HG03097 (cell line): ENCODE data around the gene MTA1.

Experiments
- ATAC-seq: cut with Tn5 transposase; IDR thresholded peaks from one replicate; pipeline ENCODE4 v1.9.1; 2021; ENCODE audit not compliant: unreplicated experiment, low FRiP score

Gene MTA1

DNA sequence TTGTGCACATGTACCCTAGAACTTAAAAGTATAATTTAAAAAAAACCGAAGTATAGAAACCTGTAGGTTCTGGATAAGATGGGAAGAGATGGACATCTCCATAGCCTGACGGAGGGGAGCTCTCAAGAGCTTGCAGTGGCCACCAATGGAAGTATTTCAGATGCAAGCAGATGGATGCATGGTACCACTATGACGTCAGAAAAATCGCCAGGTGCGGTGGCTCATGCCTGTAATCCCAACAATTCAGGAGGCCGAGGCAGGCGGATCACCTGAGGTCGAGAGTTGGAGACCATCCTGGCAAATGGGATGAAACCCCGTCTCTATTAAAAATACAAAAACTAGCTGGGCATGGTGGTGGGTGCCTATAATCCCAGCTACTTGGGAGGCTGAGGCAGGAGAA lies 17.9 kb upstream of the MTA1 start:
- no peak for ATAC-seq

DNA sequence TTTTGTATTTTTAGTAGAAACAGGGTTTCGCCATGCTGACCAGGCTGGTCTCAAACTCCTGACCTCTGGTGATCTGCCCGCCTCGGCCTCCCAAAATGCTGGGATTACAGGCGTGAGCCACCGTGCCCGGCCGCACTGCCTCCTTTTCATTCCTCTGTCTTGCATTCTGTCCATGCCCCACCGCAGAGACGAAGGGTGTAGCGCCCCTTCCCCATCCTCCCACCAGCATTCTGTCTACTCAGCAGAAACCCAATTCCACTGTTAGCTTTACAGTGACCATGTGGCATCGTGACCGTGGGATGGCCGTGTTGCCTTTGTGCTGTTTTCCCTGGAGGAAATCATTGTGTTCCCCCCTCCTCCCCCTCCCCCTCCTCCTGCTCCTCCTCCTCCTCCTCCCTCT lies 11.0 kb upstream of the MTA1 start:
- no peak for ATAC-seq

DNA sequence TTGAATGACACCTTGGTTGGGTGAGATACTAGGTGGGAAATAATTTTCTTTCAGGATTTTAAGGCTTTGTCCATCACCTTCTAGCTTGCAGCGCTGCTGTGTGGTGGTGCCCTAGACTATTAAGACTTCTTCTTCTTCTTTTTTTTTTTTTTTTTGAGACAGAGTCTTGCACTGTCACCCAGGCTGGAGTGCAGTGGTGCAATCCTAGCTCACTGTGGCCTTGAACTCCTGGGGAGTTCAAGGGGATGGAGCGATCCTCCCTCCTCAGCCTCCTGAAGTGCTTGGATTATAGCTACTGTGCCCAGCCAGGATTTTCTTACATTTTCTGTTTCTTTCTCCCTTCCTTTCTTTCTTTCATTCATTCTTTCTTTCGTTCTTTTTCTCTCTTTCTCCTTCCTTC lies 10.3 kb upstream of the MTA1 start:
- ATAC-seq: no peak

DNA sequence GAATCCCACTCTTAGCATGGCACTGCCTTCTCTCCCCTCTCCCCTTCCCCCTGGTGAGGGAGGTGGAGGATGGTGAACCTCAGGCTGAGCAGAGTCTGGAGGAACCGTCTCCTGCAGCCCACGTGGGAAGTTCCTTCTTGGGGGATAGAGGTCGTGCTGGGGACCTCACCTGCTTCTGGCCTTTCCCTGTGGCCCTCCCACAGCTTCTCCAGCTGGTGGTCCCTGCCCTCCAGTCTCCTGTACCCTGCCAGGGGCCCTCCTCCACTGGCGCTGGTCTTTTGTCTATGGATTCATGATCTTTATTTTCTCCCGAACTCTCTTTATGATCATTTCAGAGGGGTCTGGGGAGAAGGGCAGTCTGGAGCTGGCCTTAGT lies 9.0 kb upstream of the MTA1 start:
- ATAC-seq: no peak

DNA sequence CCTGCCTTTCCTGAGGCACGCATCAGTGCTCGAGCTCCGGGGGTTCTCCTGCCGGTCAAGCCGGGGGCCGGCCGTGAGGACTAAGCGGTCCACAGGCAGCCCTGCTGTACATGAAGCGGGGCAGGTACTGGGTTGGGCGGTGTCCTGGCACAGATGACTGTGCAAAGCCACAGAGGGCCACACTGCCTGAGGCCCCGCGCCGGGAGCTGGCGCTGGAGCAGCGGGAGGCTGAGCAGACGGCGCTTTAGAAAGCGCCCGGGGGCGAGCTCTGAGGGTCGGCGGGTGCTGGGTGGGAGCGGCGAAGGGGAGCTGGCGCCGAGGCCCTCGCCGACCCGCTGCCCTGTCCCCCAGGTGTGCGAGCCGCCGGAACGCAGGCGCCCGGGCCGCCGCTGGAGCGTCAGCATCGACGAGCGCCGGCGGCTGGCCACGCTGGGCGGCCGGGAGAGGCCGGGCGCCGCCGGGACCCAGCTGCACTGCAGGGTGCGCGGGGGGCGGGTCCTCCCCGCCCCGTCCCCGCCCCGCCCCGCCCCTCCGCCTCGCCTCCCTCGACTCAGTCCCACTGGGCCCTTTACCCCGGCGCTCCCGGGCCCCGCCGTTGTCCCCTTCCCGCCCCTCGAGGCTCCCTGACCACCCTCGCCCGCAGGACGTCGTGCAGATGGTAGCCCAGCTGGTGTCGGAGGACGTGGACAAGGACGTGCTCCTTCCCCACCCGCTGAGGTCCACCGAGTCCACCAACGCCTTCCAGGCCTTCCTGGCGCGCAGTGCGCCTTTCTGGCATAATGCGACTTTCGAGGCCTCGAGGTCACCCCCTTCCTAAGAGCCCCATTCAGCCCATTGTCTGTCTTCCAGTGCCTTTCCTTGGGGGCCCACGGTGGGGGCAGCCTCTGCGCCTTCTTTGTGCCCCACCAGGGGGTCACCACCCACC lies 8.3 kb upstream of the MTA1 start:
- ATAC-seq: no peak

DNA sequence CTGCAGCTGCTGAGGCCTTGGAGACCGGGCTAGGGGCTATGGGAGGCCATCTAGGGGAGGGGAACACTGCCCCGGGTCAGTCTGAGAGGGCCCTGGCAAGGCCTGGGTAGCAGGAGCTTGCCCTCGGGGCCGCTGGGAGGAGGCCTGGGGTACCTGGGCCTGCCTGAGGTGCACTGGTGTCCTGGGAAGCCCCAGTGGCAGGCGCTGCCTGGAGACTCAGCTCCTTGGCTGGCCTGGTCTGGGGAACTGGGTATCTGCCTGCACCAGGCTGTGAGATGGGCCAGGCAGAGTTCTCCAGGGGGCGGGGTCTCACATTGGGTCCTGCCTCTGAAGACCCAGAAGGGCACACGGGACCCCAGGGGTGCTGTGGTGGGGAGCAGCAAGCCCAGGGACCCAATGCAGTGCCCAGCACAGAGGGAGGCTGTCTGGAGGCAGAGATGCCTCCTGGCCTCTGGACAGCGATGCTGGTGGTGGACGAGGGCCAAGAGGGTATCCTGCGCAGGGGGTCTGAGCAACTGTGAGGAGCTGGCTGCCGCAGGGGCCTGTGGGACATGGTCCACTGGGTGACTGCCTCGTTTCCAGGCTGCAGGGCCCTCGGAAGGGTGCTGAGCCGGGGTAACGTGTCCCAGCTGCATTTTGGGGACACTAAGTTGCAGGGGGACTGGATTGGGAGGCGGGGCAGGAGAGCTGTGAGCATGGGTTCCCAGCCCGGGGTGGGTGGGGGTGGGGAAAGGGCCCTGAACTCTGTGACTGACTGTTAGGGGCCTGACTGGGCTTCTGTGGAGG lies 7.4 kb upstream of the MTA1 start:
- no peak for ATAC-seq

DNA sequence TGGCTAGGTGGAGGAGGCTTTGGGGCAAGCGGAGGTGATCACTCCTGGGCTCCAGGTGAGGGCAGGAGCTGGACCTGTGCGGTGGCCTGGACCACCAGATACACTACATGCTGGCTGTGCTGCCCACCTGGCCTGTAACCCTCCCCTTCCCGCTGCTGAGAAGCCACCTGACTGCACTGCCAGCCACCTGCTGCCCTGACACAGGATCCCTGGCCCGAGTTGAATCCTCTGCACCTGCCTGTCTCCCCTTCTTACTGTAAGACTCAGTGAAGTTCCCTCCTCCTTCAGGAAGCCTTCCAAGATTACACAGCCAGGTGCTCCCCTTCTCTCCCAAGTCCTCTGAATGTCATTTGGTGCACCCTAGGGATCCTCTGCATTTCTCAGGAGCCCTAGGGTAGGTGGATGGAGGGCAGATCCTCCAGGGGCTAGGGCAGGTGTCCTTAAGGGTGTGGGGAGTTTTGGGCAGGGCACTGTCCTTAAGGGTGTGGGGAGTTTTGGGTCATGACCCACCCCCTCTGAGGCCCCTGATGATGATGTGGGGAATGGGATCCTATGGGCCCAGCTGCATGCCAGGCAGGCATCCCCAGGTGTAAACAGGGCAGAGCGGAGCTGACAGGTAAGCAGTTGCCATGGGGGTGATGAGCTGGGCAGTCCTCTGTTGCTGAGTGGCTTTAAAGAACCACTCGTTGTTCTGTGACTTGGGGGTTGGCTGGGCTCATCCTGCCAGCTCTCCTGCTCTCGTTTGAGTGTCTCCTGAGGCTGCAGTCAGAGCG lies 6.7 kb upstream of the MTA1 start:
- no peak for ATAC-seq

DNA sequence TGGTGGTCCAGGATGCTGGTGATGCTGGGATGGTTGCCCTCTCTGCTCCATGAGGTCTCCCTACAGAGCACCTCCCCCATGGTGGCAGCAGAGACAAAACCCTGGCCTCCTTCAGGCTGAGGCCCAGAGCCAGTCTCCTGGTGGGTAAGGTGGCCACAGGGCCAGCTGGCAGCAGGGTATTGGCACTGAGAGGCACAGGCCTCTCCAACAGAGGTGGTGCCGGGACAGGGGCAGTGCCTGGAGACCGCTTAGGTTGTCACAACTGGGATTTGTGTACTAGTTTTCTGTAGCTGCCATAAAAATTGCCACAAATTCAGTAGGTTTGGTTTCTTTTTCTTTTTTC lies 6.1 kb upstream of the MTA1 start:
- ATAC-seq: no peak

DNA sequence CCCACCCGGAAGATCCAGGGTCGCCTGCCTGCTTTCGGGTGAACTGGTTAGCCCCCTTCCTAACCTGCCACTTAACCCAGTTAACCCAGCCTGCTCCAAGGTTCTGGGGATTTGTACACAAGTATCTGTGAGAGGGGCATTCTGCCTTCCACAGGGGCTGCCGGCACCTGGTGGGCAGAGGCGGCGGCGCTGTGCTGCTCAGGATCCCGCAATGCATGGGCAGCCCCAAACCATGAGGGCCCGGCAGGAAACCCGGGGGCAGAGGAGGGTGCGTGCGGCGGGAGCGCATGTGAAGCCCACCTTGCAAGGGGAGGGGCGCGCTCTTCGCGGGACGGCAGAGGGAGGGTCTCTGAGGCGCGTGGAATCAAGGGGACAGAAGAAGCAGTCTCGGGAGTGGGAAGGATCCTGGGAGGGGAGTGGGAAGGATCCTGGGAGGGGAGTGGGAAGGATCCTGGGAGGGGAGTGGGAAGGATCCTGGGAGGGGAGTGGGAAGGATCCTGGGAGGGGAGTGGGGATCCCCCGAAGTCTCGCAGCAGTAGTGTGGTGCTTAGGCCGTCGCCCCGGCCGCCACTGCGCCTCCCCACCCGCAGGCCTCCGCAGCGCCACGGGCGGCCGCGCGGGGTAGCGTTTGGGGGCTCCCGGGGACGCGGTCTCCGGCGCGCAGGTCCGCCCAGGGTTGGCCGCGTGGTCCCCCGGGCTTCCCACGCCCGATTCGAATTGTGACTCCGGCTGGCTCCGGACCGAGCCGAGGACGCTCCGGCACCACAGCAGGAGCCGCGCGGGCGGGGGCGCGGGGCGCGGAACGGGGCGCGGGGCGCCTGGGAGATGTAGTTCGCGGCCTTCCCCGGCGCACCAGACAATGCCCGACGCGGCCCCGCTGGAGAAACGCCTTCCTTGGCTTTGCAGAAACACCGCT lies 4.9 kb upstream of the MTA1 start:
- no peak for ATAC-seq

DNA sequence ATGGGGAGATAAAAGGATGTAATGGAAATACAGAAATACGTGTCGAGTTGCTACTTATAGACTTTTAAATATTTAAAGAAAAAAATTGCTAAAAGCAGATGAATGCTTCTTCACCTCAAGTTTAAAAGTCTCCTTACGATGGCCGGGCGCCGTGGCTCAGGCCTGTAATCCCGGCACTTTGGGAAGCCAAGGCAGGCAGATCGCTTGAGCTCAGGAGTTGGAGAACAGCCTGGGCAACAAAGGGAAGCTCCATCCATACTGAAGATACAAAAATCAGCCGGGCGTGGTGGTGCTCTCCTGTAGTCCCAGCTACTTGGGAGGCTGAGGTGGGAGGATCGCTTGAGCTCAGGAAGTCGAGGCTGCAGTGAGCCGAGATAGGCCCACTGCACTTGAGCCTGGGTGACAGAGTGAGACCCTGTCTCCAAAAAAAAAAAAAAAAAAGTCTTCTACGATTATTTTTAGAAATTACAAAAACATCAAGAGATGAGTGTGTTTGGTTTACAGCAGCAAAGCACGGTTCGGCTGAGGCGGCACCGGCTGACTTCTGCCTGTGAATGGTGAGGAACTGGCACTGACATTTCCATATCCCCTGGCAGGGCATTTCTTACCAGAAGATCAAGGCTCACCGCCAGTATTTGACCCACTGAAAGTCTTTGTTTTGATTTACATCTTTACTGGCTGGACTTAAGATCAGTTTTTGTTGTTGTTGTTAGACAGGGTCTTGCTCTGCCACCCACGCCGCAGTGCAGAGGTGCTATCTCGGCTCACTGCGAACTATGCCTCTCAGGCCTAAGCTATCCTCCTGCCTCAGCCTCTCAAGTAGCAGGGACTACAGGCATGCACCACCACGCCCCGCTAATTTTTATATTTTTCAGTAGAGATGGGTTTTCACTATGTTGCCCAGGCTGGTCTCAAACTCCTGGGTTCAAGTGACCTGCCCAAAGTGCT lies 3.9 kb upstream of the MTA1 start:
- ATAC-seq: no peak

DNA sequence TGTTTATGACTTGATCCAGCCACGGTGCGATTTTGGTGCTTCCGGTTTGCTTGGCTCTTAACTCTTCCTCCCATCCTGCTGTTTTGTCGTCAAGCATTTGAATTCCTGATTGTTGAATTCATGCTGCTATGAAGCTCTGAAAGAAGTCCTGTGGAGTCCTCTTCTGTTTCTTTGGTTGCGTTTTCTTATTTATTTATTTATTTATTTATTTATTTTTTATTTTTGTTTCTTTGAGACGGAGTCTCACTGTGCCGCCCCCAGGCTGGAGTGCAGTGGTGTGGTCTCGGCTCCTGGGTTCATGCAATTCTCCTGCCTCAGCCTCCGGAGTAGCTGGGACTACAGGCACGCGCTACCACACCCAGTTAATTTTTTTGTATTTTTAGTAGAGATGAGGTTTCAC lies 3.0 kb upstream of the MTA1 start:
- no peak for ATAC-seq

DNA sequence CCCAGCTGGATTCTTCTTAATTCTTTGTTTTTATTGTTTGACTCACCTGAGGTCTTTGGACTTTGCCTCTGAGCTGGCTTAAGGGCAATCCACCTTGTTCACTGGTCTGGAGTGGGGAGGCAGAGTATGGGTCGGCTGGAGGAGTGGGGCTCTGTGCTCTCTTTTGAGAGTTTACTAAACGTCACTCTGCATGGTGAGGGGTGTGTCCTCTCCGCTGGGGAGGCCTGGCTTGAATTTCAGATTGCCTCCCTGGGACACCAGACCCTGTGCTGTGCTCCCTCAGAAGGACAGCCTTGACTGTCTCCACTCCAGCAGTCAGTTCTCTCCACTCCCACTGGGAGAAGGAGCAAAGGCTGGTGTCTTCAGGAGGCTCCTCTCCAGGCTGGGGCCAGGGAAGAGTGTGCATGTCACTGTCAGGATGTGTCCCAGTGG lies 1.9 kb upstream of the MTA1 start:
- no peak for ATAC-seq

DNA sequence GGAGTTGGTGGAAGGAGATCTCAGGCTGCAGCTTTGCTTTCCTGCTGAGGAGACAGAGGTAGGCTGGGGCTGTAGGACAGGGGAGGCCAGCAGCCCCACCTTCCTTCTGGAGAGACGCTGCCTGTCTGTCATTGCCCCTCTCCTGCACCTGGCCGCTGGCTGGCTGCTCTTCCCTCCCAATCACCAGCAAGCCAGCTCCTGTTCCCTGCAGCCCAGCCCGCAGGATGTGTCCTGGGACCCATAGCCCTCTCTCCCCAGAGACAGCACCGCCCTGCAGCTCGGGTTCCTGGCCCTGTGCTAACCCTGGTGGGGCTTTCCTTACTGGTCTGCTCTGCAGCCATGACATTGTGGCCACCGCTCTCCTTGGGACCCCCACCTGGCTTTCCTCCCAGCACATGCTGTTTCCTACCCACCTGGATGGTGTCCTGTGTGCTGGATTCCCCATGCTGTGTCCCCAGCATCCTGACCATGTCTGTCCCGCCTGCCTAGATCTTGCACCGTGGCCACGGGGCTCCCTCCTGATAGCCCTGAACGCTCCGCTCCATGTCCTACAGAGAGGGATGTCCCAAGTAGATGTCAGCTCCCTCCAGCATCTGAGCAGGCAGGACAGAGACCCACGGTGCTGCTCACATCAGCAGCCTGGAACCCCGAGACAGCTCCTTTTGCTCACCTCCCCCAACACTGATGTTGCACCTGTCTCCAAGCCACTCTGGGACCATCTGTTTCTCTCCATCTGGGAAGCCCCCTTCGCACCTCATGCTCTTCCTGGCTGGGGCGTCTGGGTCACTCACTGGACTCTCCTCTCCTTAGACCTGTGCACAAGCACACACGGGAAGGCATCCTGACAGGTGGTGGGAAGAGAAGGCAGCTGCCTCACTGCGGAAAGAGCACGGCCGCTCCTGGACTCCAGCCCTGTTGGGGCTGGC lies 1.1 kb upstream of the MTA1 start:
- no peak for ATAC-seq

DNA sequence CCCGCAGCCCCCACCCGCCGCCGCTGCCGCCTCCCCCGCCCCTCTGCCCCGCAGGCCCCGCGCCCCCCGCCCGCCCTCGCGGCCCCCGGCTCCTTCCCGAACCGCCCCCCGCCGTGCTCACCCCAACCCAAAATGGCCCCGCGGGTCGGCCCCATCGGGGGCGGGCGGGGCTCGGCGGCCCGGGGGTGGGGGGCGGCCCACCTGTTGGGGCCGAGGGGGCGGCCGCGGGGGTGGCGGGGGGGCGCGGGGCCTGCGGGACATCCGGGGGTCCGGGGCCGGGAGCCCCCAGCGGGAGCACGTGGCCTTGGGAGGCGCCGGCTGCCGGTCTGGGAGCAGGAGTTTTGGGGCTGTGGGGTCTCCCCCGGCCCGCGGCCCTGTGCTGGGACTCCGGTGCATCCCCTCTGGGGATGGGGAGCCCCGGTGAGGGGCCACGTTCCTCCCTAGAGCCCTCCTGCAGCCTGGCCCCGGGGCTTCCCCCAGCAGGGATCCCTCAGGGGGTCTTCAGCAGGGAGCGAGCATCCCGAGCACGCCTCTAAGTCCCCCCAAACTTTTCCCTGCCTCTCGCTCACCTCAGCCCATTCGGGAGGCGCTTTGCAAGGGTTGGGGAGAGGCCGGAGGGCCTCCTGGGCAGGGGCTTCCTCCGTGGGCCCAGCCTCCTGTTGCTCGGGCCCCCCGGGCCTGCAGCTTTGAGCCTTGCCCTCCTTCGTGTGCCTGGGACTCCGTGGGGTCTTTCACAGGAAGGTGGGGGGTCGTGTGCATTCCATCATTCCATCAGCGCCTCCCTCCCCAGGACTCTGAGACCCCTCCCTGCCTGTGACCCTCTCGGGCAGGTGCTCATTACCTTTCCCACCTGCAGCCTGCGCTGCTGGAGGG lies 710 bp downstream of the MTA1 start:
- no peak for ATAC-seq

DNA sequence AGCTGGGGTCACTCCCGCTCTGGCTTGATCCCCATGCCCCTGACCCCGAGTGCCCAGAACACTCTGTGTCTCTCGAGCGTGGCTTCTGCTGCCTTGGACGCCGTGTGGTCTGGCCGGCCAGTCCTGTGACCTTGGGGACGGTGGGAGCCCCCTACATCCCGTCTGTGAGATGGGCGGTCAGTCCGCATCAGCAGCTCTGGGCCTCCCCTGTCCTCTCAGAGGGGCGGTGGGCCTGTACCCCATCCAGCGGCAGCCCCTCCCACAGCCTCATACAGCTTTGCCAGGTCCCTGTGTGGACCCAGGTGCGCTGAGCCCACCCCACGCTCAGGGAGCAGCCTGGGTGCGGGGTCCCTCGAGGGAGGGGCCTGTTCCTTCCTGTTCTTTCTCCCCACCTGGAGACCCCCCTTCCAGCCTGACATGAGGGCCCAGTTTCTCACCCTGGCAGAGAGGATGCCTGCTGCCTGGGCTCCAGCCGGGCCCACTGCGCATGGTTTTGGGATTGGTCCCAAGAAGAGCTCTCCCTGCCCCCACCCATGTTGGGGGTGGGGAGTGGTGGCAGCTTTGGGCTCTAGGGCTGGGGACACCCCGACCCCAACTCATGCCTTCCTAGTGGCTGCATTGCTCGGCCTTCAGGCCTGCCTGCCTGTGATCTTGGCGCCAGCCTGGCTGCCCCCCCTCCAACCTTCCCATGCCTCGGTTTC lies 1.5 kb downstream of the MTA1 start:
- no peak for ATAC-seq
